Thyroid gland (tissue), 4 donors: Measurements from ENCODE around the gene DLG2. TPM values are rescaled to one million over a fixed set of nuclear protein-coding genes. Genes with fewer than 3 reads are reported as not detected.

ENCODE experiments used
- DNase-seq, 2 donors: peaks; one replicate each; pipeline ENCODE4 v3.0.0-alpha.2; 2019
- H3K27ac ChIP-seq, 3 donors: fragments of 200-600 bp; sonication (generic); 1 replicate in 2 of 3; 2 replicates in 1 of 3; pipeline ENCODE4 v1.5.1; 2016 to 2019; ENCODE audit warnings: mild to moderate bottlenecking in 1 of 3, moderate library complexity in 1 of 3
- H3K27me3 ChIP-seq: fragments of 200-600 bp; sonication (generic); one replicate; pipeline ENCODE4 v1.5.1; 2019
- H3K36me3 ChIP-seq, 2 donors: fragments of 200-600 bp; sonication (generic); one replicate each; pipeline ENCODE4 v1.5.1; 2016 to 2019
- H3K4me1 ChIP-seq, 2 donors: fragments of 200-600 bp; sonication (generic); one replicate each; pipeline ENCODE4 v1.5.1; 2017 to 2019
- H3K4me3 ChIP-seq, 3 donors: fragments of 200-600 bp; sonication (generic); replicated peaks in 1 of 3; 1 replicate in 2 of 3; 2 replicates in 1 of 3; pipeline ENCODE4 v1.5.1; 2016; ENCODE audit warnings: mild to moderate bottlenecking in 1 of 3
- H3K9me3 ChIP-seq: fragments of 200-600 bp; sonication (generic); one replicate; pipeline ENCODE4 v1.5.1; 2017
- POLR2A ChIP-seq, 2 donors: fragments of 450-650 bp; IDR thresholded peaks; one replicate each; pipeline ENCODE4 v1.6.1; 2017; ENCODE audit warnings: antibody characterized with exemption in 2 of 2, mild to moderate bottlenecking in 2 of 2, moderate library complexity in 1 of 2
- WGBS, 2 donors: methylation state at CpG; one replicate each; pipeline ENCODE4 v1.1.5; 2017; 5-methylcytosine and 5-hydroxymethylcytosine counted together
- intact Hi-C: fragments of 100-400 bp; cut with DNase I; formaldehyde crosslinking; loops from one replicate; pipeline ENCODE4 v1.15.1; 2023
- total RNA-seq, 4 donors: library from RNA; depleted of rRNA; stranded (reverse); fragments of >200 nt; gene quantifications; one replicate each; pipeline ENCODE4 v1.2.3, GENCODE V29; 2016
- TF ChIP-seq, protein P1 (sequence below), 6 experiments: fragments of 200-600 bp in 3 of 6; fragments of 450-650 bp in 3 of 6; sonication (generic) in 3 of 6; IDR thresholded peaks; one replicate each; pipeline ENCODE4 v1.5.1; 2016 to 2019; ENCODE audit warnings: antibody characterized with exemption in 6 of 6, mild to moderate bottlenecking in 2 of 6, inconsistent platforms in 1 of 6, moderate library complexity in 1 of 6

Gene DLG2
- total RNA-seq, 4 donors from 2014 or later, result 29.4 to 79.4 (median 42.4) TPM

DNA sequence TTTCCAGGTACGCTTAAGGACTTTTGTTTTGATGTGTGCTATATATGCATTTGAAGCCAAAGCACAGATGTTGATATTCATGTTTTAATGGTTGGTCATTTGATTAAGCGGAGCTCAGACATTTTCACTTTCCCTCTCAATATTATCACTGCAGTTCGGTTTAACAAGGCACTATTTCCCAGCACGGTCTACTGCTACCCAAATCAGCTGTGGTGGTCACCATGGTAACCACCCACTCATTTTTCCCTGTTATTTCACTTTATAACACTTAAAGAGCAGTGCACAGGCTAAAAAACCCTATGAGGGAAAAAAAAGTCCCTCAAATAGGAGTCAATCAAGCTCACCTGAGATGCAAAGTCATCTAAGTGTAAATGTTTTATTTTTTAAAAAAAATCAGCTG lies 1901.4 kb downstream of the DLG2 start:
- no peak overlapping the region for H3K4me3 ChIP-seq
- no peaks in the 10 kb centered on the region for H3K27me3 ChIP-seq

DNA sequence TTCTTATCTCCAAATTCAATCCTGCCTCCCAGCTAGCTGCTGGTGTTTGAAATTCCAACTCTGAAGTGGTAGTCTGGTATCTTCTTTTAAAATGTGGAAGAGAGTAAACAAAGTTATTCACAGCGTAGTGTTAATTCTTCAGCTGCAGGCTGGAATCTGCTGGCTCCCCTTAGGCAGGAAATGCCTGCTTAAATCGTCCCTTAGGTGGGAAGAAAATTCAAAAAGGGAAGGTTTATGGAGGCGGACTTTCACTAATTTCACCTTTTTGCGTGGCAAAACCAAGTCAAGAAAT lies 1901.9 kb downstream of the DLG2 start:
- Histone ChIP-seq H3K36me3 (no peaks in the 10 kb centered on the region), H3K27me3 (no peaks in the 10 kb centered on the region), H3K27ac (peak overlapping the region; percentile 65 to 82 (median 79)), H3K9me3 (no peaks in the 10 kb centered on the region), H3K4me1 (peaks cover 16 to 31% of the 10 kb centered on the region in 2 donors), H3K4me3 (peak overlapping the region in 1 of 3 donors; percentile 3)
- intact Hi-C loops, result no loop called here
- 21 to 27% methylated on average over 4 of the region's 4 CpGs for WGBS, 2 donors
- no peak for TF ChIP-seq POLR2A (IDR thresholded peaks at IDR 0.05)
- TF ChIP-seq, protein P1, sequence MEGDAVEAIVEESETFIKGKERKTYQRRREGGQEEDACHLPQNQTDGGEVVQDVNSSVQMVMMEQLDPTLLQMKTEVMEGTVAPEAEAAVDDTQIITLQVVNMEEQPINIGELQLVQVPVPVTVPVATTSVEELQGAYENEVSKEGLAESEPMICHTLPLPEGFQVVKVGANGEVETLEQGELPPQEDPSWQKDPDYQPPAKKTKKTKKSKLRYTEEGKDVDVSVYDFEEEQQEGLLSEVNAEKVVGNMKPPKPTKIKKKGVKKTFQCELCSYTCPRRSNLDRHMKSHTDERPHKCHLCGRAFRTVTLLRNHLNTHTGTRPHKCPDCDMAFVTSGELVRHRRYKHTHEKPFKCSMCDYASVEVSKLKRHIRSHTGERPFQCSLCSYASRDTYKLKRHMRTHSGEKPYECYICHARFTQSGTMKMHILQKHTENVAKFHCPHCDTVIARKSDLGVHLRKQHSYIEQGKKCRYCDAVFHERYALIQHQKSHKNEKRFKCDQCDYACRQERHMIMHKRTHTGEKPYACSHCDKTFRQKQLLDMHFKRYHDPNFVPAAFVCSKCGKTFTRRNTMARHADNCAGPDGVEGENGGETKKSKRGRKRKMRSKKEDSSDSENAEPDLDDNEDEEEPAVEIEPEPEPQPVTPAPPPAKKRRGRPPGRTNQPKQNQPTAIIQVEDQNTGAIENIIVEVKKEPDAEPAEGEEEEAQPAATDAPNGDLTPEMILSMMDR (IDR thresholded peaks at IDR 0.05), result no peak
- DNase-seq, result no peak

More for the DNA sequence above, 1901.4 kb downstream of the DLG2 start:
- H3K36me3 ChIP-seq, result no peaks in the 10 kb centered on the region
- peak; percentile 55 to 67 for DNase-seq
- peaks cover 16 to 31% of the 10 kb centered on the region in 2 donors for H3K4me1 ChIP-seq
- 31 to 33% methylated on average over 4 of the region's 4 CpGs for WGBS, 2 donors
- intact Hi-C loops, result no loop called here
- no peaks in the 10 kb centered on the region for H3K9me3 ChIP-seq
- no peak for TF ChIP-seq POLR2A (IDR thresholded peaks at IDR 0.05)
- peak overlapping the region; percentile 65 to 82 (median 79) for H3K27ac ChIP-seq

DNA sequence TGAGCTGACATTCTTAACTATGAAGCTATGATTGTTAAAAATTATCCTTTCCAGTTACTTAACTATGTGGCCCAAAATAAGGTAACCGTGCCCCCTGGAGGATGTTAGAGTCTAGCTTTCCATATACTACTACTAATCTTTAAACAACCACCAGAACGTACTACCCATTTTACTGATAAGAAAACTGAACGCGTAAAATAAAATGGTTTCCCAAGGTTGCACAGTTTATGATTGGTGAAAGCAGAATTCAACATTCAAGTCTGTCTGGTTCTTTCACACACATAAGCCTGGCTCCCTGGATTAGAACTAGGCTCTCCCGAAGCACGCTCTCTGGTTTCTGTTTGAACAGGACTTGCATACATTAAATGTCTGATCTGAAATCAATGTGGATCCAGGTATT lies 1903.1 kb downstream of the DLG2 start:
- WGBS, 2 donors, result 36 to 40% methylated on average over 6 of the region's 6 CpGs
- no peaks in the 10 kb centered on the region for H3K9me3 ChIP-seq
- H3K27ac ChIP-seq, result peak overlapping the region; percentile 65 to 82 (median 79)
- TF ChIP-seq, protein P1 (IDR thresholded peaks at IDR 0.05), result peak in 3 of 6 experiments; percentile 32 to 57 (median 35)
- no peak for TF ChIP-seq POLR2A (IDR thresholded peaks at IDR 0.05)
- no peaks in the 10 kb centered on the region for H3K36me3 ChIP-seq
- DNase-seq, result peak; percentile 40 to 47
- intact Hi-C loops, result no loop called here
- peak overlapping the region in 2 of 3 donors; percentile 3 to 19 for H3K4me3 ChIP-seq
- peaks cover 16 to 31% of the 10 kb centered on the region in 2 donors for H3K4me1 ChIP-seq
- no peaks in the 10 kb centered on the region for H3K27me3 ChIP-seq

DNA sequence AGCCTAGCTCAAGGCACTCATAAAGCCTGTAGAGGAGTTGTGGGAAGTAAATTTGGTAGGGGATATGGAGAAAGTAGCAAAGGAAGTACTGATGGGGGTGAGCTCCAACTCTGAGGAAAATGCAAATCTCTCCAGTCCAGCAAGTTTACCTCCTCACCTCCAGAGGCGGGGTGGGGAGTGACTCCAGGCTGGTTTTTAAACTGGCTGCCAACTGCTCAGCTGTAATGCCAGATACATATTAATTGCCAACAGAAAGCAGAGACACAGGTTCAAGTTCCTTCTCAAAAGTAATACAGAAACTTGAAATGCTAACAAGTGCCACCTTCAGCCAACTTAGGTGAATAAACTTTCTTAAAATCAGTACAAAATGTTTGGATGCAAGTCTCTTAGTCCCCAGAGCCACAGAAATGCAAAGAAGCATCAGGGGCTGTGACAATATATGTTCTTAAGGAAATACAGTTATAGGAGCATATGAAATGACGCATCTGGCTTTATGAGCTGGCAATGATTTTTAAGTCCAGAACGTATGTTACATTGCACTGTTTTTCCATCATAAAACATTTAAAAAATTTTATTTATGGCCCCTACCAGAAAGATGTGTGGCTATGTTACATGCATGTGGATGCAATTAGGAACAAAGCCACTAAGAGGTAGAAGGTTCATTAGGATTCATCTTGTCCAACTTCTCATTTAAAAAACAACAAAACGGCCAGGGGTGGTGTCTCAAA lies 1904.6 kb downstream of the DLG2 start:
- Histone ChIP-seq H3K4me3 (no peak overlapping the region), H3K4me1 (peaks cover 16 to 31% of the 10 kb centered on the region in 2 donors), H3K27me3 (no peaks in the 10 kb centered on the region), H3K36me3 (no peaks in the 10 kb centered on the region), H3K27ac (peak overlapping the region in 2 of 3 donors; percentile 21 to 65), H3K9me3 (no peaks in the 10 kb centered on the region)
- TF ChIP-seq, protein P1 (IDR thresholded peaks at IDR 0.05), result no peak
- no peak for TF ChIP-seq POLR2A (IDR thresholded peaks at IDR 0.05)
- peak; percentile 22 to 40 for DNase-seq
- WGBS, 2 donors, result 75 to 79% methylated on average over 4 of the region's 4 CpGs
- intact Hi-C loops, result no loop called here

DNA sequence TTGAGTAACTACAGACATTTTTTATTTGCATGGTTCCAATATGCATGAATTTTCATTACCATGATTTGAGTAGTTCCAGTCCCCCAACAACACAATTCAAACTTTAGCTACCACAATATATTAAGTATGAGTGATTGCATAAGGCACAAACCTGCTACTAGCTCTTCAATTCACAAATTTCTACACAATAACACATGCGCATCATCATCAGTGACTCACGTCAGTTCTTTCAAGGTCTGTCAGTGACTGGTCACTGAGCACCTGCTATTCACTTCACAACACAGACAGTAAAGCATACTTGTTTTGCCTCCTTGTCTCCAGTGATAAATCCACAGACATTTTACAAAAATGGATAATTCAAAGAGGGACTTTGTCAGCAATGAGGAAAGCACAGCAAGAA lies 1905.9 kb downstream of the DLG2 start:
- Histone ChIP-seq H3K9me3 (no peaks in the 10 kb centered on the region), H3K27me3 (no peaks in the 10 kb centered on the region), H3K4me3 (no peak overlapping the region), H3K4me1 (peaks cover 16 to 31% of the 10 kb centered on the region in 2 donors), H3K27ac (peak overlapping the region; percentile 29 to 65 (median 54)), H3K36me3 (no peaks in the 10 kb centered on the region)
- DNase-seq, result peak in 1 of 2 donors; percentile 23
- no peak for TF ChIP-seq POLR2A (IDR thresholded peaks at IDR 0.05)
- TF ChIP-seq, protein P1 (IDR thresholded peaks at IDR 0.05), result no peak
- intact Hi-C loops, result no loop called here
- WGBS, 2 donors, result 71% methylated on average over 2 of the region's 2 CpGs
